Fibroblast of lung (primary cell): ENCODE measurements around the gene FAM78A. TPM values are rescaled to one million over a fixed set of nuclear protein-coding genes. Genes with fewer than 3 reads are reported as not detected.

Experiments used
- DNase-seq, 2 donors: peaks; one replicate each; pipeline versions ENCODE4 v3.0.0 to v3.0.0-alpha.2; 2010; ENCODE audit warnings: low read depth in 2 of 2
- H2AFZ ChIP-seq: 2 replicates; pipeline ENCODE4 v1.5.1; 2012; ENCODE audit warnings: low read length, control low read depth, inconsistent platforms
- H3K27ac ChIP-seq: 2 replicates; pipeline ENCODE4 v1.5.1; 2011; ENCODE audit warnings: low read length, control low read depth; ENCODE audit not compliant: insufficient read depth
- H3K27me3 ChIP-seq: 2 replicates; pipeline ENCODE4 v1.5.1; 2011; ENCODE audit warnings: mild to moderate bottlenecking, low read length; ENCODE audit not compliant: control insufficient read depth, insufficient read depth
- H3K36me3 ChIP-seq: 2 replicates; pipeline ENCODE4 v1.5.1; 2011; ENCODE audit warnings: low read length; ENCODE audit not compliant: control insufficient read depth, insufficient read depth
- H3K4me1 ChIP-seq: 2 replicates; pipeline ENCODE4 v1.5.1; 2011; ENCODE audit warnings: low read length; ENCODE audit not compliant: control insufficient read depth, insufficient read depth; ENCODE audit errors: extremely low read depth
- H3K4me2 ChIP-seq: 2 replicates; pipeline ENCODE4 v1.5.1; 2011; ENCODE audit warnings: low read length, control low read depth; ENCODE audit not compliant: insufficient read depth; ENCODE audit errors: extremely low read depth
- H3K4me3 ChIP-seq, 4 experiments: fragments of 200-600 bp in 1 of 4; sonication (generic) in 1 of 4; replicated peaks in 1 of 4; 2 replicates each; pipeline ENCODE4 v1.5.1; 2011 to 2016; ENCODE audit warnings: low read length in 4 of 4, low read depth in 3 of 4, mild to moderate bottlenecking in 3 of 4, control low read depth in 2 of 4, inconsistent platforms in 1 of 4, mixed read lengths in 1 of 4; ENCODE audit not compliant: insufficient read depth in 1 of 4; ENCODE audit errors: control extremely low read depth in 1 of 4
- H3K79me2 ChIP-seq: 2 replicates; pipeline ENCODE4 v1.5.1; 2012; ENCODE audit warnings: mild to moderate bottlenecking, low read length, inconsistent platforms; ENCODE audit not compliant: control insufficient read depth, insufficient read depth
- H3K9ac ChIP-seq: 2 replicates; pipeline ENCODE4 v1.5.1; 2011; ENCODE audit warnings: mild to moderate bottlenecking, low read length, control low read depth; ENCODE audit not compliant: insufficient read depth
- H3K9me3 ChIP-seq: 2 replicates; pipeline ENCODE4 v1.5.1; 2012; ENCODE audit warnings: low read depth, low read length; ENCODE audit not compliant: control insufficient read depth, insufficient read depth
- H4K20me1 ChIP-seq: 2 replicates; pipeline ENCODE4 v1.5.1; 2011; ENCODE audit warnings: low read length; ENCODE audit not compliant: control insufficient read depth, insufficient read depth; ENCODE audit errors: extremely low read depth
- EZH2 ChIP-seq: IDR thresholded peaks from 2 replicates; pipeline ENCODE4 v1.5.1; 2012; ENCODE audit warnings: low read length, control low read depth, mild to moderate bottlenecking; ENCODE audit errors: missing control alignments
- polyA plus RNA-seq, 2 donors: library from polyadenylated mRNA; depleted of rRNA in 1 of 2; stranded (reverse) in 1 of 2; unstranded in 1 of 2; fragments of >200 nt; gene quantifications; 2 replicates each; pipeline ENCODE4 v1.2.1, GENCODE V29; 2011 to 2012; ENCODE audit warnings: missing spikeins in 1 of 2
- total RNA-seq: library from RNA; depleted of rRNA; stranded (reverse); fragments of >200 nt; gene quantifications from 2 replicates; pipeline ENCODE4 v1.2.1, GENCODE V29; 2014
- TF ChIP-seq, protein P1 (sequence below), 2 donors: IDR thresholded peaks in 1 of 2; conservative IDR thresholded peaks in 1 of 2; 1 replicate in 1 of 2; 2 replicates in 1 of 2; pipeline ENCODE4 v1.5.1; 2011 to 2012; ENCODE audit warnings: low read length in 2 of 2, control low read depth in 1 of 2, inconsistent platforms in 1 of 2, low read depth in 1 of 2, mild to moderate bottlenecking in 1 of 2

The FAM78A gene
- total and polyA plus RNA-seq, 2 donors (not counting 1 experiment from before 2014, with no cell fraction given): 0.26 to 0.33 TPM

- H3K27ac ChIP-seq: no peak overlapping the region
- DNase-seq: no peak
- H3K9me3 ChIP-seq: no peaks in the 10 kb centered on the region
These were observed 40.1 kb downstream of the FAM78A start for GRCh38 chr9:131236161-131236560.

GRCh38 chr9:131235480-131235851, 40.8 kb downstream of the FAM78A start:
- Histone ChIP-seq H3K27me3 (no peaks in the 10 kb centered on the region), H3K4me3 (no peak overlapping the region), H3K27ac (no peak overlapping the region), H3K9me3 (no peaks in the 10 kb centered on the region), H3K79me2 (no peaks in the 10 kb centered on the region), H2AFZ (no peak overlapping the region), H3K36me3 (peaks cover 6% of the 10 kb centered on the region), H3K4me2 (no peak overlapping the region), H4K20me1 (no peaks in the 10 kb centered on the region), H3K9ac (no peak overlapping the region), H3K4me1 (no peaks in the 10 kb centered on the region)
- DNase-seq: no peak
- TF ChIP-seq EZH2: no peak

More at GRCh38 chr9:131236161-131236560, 40.1 kb downstream of the FAM78A start:
- Histone ChIP-seq H3K4me2 (no peak overlapping the region), H3K27me3 (no peaks in the 10 kb centered on the region), H4K20me1 (no peaks in the 10 kb centered on the region), H2AFZ (no peak overlapping the region), H3K4me1 (no peaks in the 10 kb centered on the region), H3K9ac (no peak overlapping the region), H3K4me3 (no peak overlapping the region), H3K36me3 (peaks cover 6% of the 10 kb centered on the region), H3K79me2 (no peaks in the 10 kb centered on the region)
- TF ChIP-seq, protein P1, sequence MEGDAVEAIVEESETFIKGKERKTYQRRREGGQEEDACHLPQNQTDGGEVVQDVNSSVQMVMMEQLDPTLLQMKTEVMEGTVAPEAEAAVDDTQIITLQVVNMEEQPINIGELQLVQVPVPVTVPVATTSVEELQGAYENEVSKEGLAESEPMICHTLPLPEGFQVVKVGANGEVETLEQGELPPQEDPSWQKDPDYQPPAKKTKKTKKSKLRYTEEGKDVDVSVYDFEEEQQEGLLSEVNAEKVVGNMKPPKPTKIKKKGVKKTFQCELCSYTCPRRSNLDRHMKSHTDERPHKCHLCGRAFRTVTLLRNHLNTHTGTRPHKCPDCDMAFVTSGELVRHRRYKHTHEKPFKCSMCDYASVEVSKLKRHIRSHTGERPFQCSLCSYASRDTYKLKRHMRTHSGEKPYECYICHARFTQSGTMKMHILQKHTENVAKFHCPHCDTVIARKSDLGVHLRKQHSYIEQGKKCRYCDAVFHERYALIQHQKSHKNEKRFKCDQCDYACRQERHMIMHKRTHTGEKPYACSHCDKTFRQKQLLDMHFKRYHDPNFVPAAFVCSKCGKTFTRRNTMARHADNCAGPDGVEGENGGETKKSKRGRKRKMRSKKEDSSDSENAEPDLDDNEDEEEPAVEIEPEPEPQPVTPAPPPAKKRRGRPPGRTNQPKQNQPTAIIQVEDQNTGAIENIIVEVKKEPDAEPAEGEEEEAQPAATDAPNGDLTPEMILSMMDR (conservative IDR thresholded peaks at IDR 0.05 in 1 of 2, IDR thresholded peaks at IDR 0.05 in 1 of 2; ENCODE audit: low read depth in 1 of 2, low read length in 2 of 2): no peak
- no peak for TF ChIP-seq EZH2

GRCh38 chr9:131234799-131235479, 41.4 kb downstream of the FAM78A start:
- no peaks in the 10 kb centered on the region for H3K4me1 ChIP-seq
- no peak overlapping the region for H3K4me2 ChIP-seq
- no peaks in the 10 kb centered on the region for H3K27me3 ChIP-seq
- DNase-seq: no peak
- H4K20me1 ChIP-seq: no peaks in the 10 kb centered on the region
- no peak overlapping the region for H3K4me3 ChIP-seq
- no peak overlapping the region for H3K27ac ChIP-seq
- H3K9me3 ChIP-seq: no peaks in the 10 kb centered on the region
- H3K79me2 ChIP-seq: no peaks in the 10 kb centered on the region
- H3K9ac ChIP-seq: no peak overlapping the region
- H2AFZ ChIP-seq: no peak overlapping the region
- TF ChIP-seq, protein P1 (conservative IDR thresholded peaks at IDR 0.05 in 1 of 2, IDR thresholded peaks at IDR 0.05 in 1 of 2; ENCODE audit: low read depth in 1 of 2, low read length in 2 of 2): no peak
- TF ChIP-seq EZH2: no peak
- H3K36me3 ChIP-seq: peaks cover 6% of the 10 kb centered on the region
